ENCODE data around the gene VTN.
A peak's percentile ranks its signal among the peaks of the same experiment; 100 is the strongest.

The VTN gene

GRCh38 chr17:28368915-28369683 is 1.0 kb downstream of the VTN start:
- DNase-seq (ENCODE audit: low spot score): no peak

DNA sequence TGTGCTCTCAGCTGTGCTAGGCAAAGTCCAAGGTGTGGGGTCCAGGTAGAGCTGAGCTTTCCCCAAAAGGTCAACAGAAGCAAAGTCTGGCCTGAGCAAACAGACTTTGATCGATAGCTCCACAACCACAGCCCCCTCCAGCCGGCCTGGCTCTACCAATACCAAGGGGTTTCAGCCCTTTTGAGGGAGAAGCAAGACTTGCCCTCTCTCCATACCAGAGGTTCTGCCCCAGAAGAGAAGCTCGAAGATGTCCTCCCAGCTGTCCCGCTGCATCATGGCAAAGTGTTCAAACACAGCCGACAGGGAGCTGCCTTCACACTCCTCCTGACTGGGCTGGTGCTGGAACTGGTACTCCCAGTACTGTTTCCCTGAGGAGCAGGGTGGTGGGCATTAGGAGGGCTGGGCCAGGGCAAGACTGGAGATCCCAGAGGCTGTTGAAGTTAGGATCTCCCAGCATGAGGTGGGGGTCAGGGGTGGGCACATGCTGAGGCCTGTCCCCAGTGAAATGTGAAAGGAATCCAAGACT is 1.7 kb downstream of the VTN start:
- DNase-seq (ENCODE audit: low spot score): no peak

DNA sequence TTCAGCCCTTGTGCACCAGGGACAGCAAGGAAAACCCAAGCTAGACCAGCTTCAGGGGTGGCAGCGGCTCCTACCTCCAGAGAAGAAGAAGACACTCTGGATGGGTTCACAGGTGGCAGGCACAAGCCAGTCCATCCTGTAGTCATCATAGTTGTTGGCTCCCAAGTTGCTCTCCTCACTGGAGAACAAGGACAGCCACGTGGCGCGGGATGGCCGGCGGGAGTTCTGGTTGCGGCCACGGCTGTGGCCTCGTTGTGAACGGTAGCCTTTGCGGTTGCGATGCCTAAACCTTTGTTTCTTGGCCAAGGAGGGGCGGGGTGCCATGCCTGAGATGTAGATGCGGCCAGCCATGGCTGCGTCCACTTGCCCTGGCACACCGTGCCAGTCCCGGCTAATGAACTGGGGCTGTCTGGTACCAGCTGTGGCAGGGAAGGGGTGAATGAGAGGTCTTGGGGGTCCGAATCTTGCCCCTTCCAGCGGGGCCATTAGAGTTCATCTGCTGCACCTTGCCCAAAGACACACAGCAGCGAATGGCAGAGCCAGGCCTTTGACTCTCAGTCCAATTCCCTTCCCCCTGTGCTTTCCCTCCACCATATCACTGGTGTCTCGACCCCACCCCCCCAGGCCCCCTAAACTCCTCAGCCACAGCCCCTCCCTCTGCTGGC is 2.3 kb downstream of the VTN start:
- DNase-seq (ENCODE audit: low spot score): no peak

GRCh38 chr17:28366605-28367004 is 3.5 kb downstream of the VTN start:
- DNase-seq (ENCODE audit: low spot score): no peak

DNA sequence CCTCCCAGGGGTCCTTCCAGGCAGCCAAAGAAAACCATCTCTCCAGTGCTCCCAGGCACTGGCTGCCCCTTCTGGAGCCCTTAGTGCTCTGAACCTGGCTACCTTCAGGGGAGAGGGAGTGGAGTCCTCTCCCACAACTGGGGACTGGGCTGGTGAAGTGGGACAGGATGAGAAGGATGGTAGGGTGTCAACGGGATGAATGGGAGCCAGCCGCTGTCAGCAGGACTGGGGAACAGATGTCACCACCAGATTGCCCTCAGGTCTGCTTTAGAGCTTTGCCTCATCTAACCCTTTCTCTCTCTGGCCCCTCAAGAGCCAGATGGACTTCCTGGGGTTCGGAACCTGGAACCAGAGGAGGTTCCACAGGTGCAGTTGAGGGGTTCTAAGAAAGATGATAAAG is 4.6 kb downstream of the VTN start:
- no peak for DNase-seq (ENCODE audit: low spot score)

DNA sequence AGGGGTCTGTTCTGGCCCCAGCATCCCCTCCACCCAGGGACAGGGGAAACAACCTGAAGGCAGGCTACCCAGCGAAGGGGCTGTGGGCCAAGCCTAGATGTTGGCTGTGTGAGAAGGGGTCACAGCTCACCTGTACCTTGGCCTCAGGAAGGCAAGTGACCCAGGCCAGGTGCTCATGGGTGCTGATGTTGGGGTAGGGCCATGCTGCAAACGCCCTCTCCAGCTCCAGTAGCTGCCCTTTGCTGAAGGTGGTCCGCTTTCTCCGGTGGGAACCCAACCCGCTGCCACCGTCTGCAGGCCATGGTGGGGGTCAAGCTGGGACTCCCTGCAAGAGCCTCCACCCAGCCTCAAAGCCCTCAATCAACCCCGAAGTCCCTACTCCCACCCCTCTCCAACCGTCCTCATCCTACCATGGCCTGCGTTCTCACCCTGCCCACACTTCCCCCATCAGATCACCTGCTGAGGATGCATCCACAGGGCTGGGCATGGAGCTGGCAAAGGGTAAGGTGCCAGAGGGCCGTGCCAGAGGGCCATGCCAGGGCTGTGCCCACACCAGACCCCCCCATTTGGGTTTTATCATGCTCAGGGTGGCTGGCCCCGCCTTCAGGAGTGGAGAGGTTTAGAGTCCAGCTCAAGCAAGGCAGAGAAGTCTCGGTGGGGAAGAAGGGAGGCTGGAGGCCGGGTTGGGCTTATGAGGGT is 5.3 kb downstream of the VTN start, which contains the start of gene SEBOX:
Gene SEBOX, minus strand, starts transcription at position 535 of the 699 bp plus-strand sequence. Its CDS starts 48 bp downstream, at position 487.
- DNase-seq (ENCODE audit: low spot score): no peak

DNA sequence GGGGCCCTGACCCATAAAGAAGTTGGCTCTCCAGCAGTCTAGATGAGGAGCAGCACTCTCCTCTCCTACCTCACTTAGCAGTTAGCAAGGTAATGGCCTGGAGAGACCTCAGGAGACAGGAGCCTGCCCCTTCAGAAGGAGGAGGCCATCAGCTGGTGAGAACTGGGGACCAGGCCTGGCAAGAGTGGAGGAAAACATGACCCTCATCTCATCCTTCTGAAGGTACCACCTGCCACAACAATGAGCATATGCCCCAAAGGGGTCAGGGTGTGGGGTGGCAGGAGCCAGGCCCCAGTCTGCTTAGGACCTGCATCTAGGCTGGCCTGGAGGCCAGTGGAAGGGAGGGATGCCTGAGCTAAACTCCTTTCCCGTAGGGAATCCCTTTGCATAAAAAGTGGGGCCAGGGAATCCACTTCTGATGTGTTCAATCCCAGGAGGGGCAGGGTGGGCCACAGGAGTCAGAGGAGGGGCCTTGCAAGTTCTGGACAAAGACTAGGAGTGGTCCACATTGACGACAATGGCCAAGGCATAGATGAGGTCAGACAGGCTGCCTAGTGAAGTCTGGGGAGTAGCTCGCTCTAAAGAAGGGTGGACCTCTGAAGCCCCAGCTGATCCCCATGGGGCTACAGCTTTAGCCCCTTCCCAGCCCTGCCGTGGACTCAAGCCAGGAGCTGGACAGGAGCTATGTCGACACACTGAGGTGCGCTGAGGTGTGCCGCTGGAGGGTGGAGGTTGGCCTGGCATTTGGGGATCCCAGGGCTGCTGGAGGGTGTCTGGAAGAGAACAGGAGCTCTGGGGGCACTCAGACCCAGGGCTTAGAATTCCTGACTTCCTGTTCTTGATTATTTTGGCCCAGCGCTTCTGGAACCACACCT is 6.1 kb downstream of the VTN start:
- no peak for DNase-seq (ENCODE audit: low spot score)

GRCh38 chr17:28363186-28363585 is 6.9 kb downstream of the VTN start:
- DNase-seq (ENCODE audit: low spot score): no peak

GRCh38 chr17:28357901-28358197 is 12.3 kb downstream of the VTN start:
- DNase-seq (ENCODE audit: low spot score): no peak

DNA sequence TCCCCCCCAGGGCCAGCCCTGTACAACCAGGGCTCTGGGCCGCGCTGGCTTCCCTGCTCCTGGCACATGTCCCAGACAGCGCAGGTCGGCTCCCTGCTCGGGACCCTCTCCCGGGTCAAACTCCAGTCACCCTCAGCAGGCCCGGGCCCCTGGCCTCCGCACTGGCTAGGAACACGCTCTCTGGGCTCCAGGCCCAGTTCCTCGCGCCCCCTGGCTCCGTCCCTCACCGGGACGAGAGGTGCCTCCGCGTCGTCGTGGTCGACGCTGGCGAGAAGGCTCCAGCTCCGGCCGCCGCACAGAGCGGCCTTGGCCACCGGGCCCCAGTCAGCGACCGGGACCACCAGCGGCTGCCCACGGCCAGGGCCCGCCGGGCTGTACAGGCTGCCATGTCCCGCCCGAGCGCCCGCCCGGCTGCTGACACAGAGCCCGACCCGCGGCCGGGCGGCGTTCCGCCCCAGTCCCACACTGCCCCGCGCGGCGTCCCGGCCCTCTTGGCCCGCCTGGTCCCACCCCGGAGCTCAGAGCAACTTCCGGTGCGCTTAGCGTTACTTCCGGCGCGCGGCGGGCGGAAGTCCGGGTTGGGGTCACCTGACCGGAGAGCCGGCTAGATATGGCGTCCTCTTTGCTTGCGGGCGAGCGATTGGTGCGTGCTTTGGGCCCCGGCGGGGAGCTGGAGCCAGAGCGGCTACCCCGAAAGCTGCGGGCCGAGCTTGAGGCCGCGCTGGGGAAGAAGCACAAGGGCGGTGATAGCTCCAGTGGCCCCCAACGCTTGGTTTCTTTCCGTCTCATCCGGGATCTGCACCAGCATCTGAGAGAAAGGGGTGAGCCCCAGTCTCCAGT is 12.8 kb downstream of the VTN start, which contains the start of gene POLDIP2:
Gene POLDIP2, minus strand, starts transcription at position 467 of the 840 bp plus-strand sequence. Its CDS starts 79 bp downstream, at position 388.
- DNase-seq (ENCODE audit: low spot score): peak; percentile 95

DNA sequence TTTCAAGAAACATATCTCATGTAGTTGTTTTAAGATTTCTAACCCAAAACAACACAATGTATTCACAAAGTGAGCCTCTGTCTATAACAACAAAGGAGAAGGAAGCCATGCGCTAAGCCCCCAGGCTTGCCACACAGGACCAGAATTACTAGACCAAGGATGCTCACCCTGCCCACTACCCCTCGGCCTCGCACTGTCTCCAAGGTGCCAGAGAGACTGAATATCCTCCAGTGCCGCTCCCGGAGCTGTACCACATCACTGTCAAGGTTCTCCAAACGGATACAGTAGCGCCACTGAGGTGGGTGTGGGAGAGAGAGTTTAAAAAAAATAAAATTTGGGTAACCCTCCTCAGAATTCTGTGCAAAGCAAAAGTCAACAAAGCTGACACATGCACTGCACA is 19.8 kb downstream of the VTN start:
- no peak for DNase-seq (ENCODE audit: low spot score)

DNA sequence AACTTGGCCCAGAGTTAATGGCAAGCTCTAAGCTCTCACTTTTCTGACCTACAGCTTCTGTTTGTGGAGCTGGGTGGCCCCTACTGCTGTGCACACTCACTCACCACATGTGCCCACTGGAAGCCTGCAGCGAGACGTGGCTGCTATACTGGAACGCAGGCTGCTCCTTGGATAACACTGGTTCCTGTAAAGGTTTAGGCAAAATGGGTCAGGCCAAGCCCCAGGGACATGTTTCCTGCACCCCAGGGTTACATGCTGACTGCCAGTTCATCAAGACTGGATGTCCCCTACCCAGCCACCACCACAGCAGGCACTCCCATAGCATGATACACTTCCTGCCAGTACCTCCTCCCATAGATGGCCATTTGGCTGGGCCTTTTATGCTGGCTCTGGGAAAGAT is 21.1 kb downstream of the VTN start:
- no peak for DNase-seq (ENCODE audit: low spot score)

- peak; percentile 96 for DNase-seq (ENCODE audit: low spot score)
Observed at GRCh38 chr17:28347261-28347891, 22.7 kb downstream of the VTN start.

DNA sequence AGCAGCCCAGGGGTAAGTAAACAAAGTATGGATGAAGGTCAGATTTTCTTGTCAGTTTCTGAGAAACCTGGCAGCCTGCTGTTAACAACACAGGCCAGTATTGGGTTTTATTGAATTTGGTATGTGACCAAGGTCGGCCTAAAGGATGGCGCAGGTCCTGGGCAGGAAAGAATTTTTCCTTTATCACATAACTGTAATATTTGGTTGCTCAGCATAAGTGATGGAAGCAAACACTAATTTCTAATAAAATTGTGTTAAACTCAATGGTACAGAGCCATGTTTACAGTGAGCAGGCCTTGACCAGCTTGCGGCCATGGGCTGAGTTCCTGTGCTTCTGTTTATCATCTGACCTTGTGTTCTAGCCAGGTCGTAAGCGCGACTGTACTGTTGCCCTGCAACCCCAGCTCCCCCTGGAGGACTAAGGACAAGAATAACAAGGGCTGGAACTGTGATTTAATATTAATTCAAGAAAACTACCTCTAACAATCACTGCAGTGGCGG is 23.3 kb downstream of the VTN start:
- no peak for DNase-seq (ENCODE audit: low spot score)

DNA sequence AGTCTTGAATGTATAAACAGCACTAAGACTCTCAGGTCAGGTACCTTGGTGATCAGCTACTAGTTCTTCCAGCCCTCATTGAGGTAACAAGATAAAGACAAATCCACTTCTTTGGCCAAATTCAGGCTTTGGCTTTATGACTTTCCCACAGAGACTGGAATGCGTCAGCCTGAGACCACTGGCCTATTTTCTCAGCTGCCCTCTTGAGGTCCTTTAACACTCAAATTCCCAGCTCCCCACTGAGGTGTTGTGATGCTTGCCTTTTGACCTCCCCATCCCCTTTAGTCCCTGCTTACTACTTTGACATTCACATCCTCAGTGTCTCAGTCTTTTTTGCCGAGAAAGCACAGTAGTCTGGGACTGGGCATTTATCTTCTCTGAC is 23.9 kb downstream of the VTN start:
- no peak for DNase-seq (ENCODE audit: low spot score)

DNA sequence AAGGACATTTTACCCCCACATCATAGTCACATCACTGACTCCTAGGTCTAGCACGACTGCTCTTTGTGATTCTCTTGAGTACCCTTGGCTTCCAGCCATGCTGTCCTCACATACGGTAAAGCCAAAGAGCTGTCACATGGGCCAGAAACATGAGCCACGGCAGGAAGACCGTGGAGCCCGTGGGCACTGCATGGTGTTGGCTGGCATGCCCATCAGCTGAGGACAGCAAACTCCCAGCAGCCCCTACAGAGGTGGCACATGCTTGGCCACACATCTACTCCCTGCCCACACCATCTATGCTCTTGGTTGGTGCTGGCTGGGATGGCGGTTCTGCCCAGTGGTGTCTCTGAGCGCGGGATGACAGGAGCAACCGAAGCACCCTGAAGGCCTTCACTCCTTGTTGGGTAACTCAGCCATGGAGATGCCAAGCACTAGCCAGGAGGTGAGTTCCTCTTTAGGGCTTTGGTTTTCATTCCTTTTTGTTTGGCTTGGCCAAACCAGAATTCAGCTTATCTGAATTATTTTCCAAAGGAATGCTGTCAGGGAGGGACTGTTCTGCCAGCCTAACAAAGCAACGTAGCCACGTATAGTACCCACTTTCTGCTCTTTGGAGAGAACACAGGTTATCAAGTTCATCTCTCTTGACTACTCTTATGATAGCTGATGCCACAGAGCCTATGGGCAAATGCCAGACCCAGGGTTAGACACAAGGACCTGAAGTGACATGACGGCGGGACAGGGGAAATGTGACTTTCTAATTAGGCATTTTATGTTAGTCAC is 24.5 kb downstream of the VTN start:
- peak; percentile 66 for DNase-seq (ENCODE audit: low spot score)

DNA sequence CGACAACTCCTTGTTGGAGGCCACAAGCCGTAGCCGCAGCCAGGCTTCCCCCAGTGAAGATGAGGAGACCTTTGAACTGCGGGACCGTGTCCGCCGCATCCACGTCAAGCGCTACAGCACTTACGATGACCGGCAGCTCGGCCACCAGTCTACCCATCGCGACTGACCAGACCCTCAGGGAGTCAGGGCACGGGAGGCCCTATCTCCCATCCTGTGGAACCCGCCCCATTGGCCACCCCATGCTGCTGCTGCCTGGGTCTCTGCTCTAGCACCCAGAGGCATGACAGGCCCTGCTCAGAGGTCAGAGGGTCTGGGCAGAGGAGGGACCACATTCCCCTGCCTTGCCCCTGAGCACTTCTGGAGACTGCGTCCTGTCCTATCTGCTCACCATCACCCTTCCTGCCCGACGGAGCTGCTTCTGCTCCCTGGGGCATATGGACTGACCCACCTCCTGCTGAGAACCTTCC is 25.6 kb downstream of the VTN start:
- DNase-seq (ENCODE audit: low spot score): no peak

- no peak for DNase-seq (ENCODE audit: low spot score)
Observed at GRCh38 chr17:28344011-28344410, 26.1 kb downstream of the VTN start.

DNA sequence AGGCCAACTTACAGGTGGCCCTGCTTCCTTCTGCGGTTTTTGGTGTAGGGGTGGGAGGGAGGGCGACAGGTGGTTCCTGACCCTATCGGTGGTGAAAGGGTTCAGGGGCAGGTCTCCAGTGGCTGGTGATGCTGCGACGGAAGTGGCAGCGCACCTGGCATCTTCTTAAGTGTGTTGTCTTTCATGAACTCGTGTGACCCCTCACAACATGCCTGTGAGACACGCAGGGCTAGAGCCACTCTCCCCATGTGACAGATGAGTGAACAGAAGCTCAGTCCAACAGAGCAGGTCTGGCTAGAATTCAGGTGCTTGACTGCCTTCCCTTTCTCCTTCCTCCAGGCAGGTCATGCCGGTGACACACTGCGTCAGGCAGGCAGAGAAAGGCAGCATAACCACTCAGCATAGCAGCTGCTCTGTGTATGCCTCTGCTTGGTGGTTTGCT is 26.6 kb downstream of the VTN start:
- DNase-seq (ENCODE audit: low spot score): peak; percentile 76
